ENCODE measurements around the gene PCK1.
"Not testable (repeated sequence)": the region's sequence is repeated elsewhere in the genome, so short reads cannot be mapped to it uniquely, and the experiment has no call there.

Gene PCK1

GRCh38 chr20:57560554-57561355, at the start of gene PCK1:
Gene PCK1, plus strand, starts transcription at chr20:57561110. Its CDS starts 302 bp downstream, at chr20:57561412.
- DNase-seq (ENCODE audit: low read depth in 3 of 3), result no peak

- DNase-seq (ENCODE audit: low read depth in 3 of 3), result not testable (repeated sequence)
These were observed 49.2 kb upstream of the PCK1 start for GRCh38 chr20:57511709-57512108.

GRCh38 chr20:57512432-57512831, 48.5 kb upstream of the PCK1 start:
- DNase-seq (ENCODE audit: low read depth in 3 of 3), result no peak

GRCh38 chr20:57513199-57513598, 47.7 kb upstream of the PCK1 start:
- DNase-seq (ENCODE audit: low read depth in 3 of 3), result no peak

GRCh38 chr20:57514273-57514751, 46.6 kb upstream of the PCK1 start:
- peak in 1 of 3 experiments; percentile 5 for DNase-seq (ENCODE audit: low read depth in 3 of 3)

GRCh38 chr20:57517904-57518303, 43.0 kb upstream of the PCK1 start:
- DNase-seq (ENCODE audit: low read depth in 3 of 3), result no peak

GRCh38 chr20:57522380-57523140, 38.4 kb upstream of the PCK1 start:
- no peak for DNase-seq (ENCODE audit: low read depth in 3 of 3)

- no peak for DNase-seq (ENCODE audit: low read depth in 3 of 3)
These were observed 37.1 kb upstream of the PCK1 start for GRCh38 chr20:57523782-57524181.

GRCh38 chr20:57524511-57525176, 36.3 kb upstream of the PCK1 start, which contains the start of gene CTCFL:
Gene CTCFL, minus strand, starts transcription at chr20:57525140. Its CDS starts 935 bp downstream, at chr20:57524205.
- DNase-seq (ENCODE audit: low read depth in 3 of 3), result no peak

- no peak for DNase-seq (ENCODE audit: low read depth in 3 of 3)
These were observed 35.4 kb upstream of the PCK1 start for GRCh38 chr20:57525328-57526086.

GRCh38 chr20:57526087-57526884, 34.6 kb upstream of the PCK1 start:
- no peak for DNase-seq (ENCODE audit: low read depth in 3 of 3)

- no peak for DNase-seq (ENCODE audit: low read depth in 3 of 3)
These were observed 33.9 kb upstream of the PCK1 start for GRCh38 chr20:57526885-57527460.

- no peak for DNase-seq (ENCODE audit: low read depth in 3 of 3)
These were observed 33.2 kb upstream of the PCK1 start for GRCh38 chr20:57527728-57528127.

GRCh38 chr20:57528148-57528547, 32.8 kb upstream of the PCK1 start:
- no peak for DNase-seq (ENCODE audit: low read depth in 3 of 3)

- no peak for DNase-seq (ENCODE audit: low read depth in 3 of 3)
These were observed 31.7 kb upstream of the PCK1 start for GRCh38 chr20:57529160-57529585.

- DNase-seq (ENCODE audit: low read depth in 3 of 3), result no peak
These were observed 31.1 kb upstream of the PCK1 start for GRCh38 chr20:57529810-57530209.

GRCh38 chr20:57530327-57530981, 30.5 kb upstream of the PCK1 start:
- DNase-seq (ENCODE audit: low read depth in 3 of 3), result no peak

- DNase-seq (ENCODE audit: low read depth in 3 of 3), result no peak
These were observed 28.8 kb upstream of the PCK1 start for GRCh38 chr20:57532104-57532503.

GRCh38 chr20:57535297-57535696, 25.6 kb upstream of the PCK1 start:
- no peak for DNase-seq (ENCODE audit: low read depth in 3 of 3)
